ENCODE data around the gene TMEM35B. TPM values are rescaled to one million over a fixed set of nuclear protein-coding genes. Genes with fewer than 3 reads are reported as not detected.
"Not testable (repeated sequence)": the region's sequence is repeated elsewhere in the genome, so short reads cannot be mapped to it uniquely, and the experiment has no call there.

Gene TMEM35B
- total RNA-seq, 1 experiment from 2014 or later = 18.7 TPM

DNA sequence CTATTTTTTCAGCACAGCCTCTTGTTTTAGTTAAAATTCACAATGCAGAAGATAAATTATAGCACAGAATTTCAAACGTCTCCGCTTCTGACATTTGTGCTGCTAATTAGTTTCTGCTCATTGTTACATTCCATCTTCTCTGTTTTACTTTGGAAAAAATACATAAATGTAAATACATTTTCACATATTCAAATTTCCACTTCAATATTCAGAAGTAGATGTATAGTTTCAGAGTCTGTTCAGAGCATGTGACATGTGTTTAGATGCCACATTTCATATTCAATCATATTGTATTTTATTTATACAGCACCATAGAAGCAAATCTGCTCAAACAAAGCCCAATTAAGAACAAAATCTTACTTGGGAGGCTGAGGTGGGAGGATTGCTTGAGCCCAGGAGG lies 19.6 kb downstream of the TMEM35B start:
- TF ChIP-seq, protein P1, sequence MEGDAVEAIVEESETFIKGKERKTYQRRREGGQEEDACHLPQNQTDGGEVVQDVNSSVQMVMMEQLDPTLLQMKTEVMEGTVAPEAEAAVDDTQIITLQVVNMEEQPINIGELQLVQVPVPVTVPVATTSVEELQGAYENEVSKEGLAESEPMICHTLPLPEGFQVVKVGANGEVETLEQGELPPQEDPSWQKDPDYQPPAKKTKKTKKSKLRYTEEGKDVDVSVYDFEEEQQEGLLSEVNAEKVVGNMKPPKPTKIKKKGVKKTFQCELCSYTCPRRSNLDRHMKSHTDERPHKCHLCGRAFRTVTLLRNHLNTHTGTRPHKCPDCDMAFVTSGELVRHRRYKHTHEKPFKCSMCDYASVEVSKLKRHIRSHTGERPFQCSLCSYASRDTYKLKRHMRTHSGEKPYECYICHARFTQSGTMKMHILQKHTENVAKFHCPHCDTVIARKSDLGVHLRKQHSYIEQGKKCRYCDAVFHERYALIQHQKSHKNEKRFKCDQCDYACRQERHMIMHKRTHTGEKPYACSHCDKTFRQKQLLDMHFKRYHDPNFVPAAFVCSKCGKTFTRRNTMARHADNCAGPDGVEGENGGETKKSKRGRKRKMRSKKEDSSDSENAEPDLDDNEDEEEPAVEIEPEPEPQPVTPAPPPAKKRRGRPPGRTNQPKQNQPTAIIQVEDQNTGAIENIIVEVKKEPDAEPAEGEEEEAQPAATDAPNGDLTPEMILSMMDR (IDR thresholded peaks at IDR 0.05; ENCODE audit: unreplicated experiment) = no peak
- POLR2A ChIA-PET = no interaction called here
- no peak for DNase-seq (ENCODE audit: unreplicated experiment)
- Mint-ChIP-seq H3K27me3 (ENCODE audit: insufficient read depth, unreplicated experiment) (peaks cover 11% of the 10 kb centered on the region), H3K36me3 (ENCODE audit: insufficient read depth, unreplicated experiment) (no peaks in the 10 kb centered on the region), H3K4me3 (ENCODE audit: unreplicated experiment) (no peak overlapping the region), H3K27ac (ENCODE audit: low read depth, unreplicated experiment) (no peak overlapping the region), H3K4me1 (ENCODE audit: insufficient read depth, unreplicated experiment) (no peaks in the 10 kb centered on the region), H3K9me3 (ENCODE audit: unreplicated experiment) (no peaks in the 10 kb centered on the region)
- CTCF ChIA-PET = no interaction called here
- BruUV-seq (replicated peaks) = no TSS peak
- intact Hi-C loops (cut with micrococcal nuclease) = no loop called here

- intact Hi-C loops (cut with micrococcal nuclease) = no loop called here
- no peaks in the 10 kb centered on the region for H3K9me3 Mint-ChIP-seq (ENCODE audit: unreplicated experiment)
- TF ChIP-seq, protein P1 (IDR thresholded peaks at IDR 0.05; ENCODE audit: unreplicated experiment) = no peak
- no peak for DNase-seq (ENCODE audit: unreplicated experiment)
- H3K4me3 Mint-ChIP-seq (ENCODE audit: unreplicated experiment) = no peak overlapping the region
- peaks cover 32% of the 10 kb centered on the region for H3K27me3 Mint-ChIP-seq (ENCODE audit: insufficient read depth, unreplicated experiment)
- POLR2A ChIA-PET = no interaction called here
- BruUV-seq (replicated peaks) = no TSS peak
- no peaks in the 10 kb centered on the region for H3K36me3 Mint-ChIP-seq (ENCODE audit: insufficient read depth, unreplicated experiment)
- H3K4me1 Mint-ChIP-seq (ENCODE audit: insufficient read depth, unreplicated experiment) = no peaks in the 10 kb centered on the region
- CTCF ChIA-PET = no interaction called here
- no peak overlapping the region for H3K27ac Mint-ChIP-seq (ENCODE audit: low read depth, unreplicated experiment)
Observed at GRCh38 chr1:34950428-34950827, 34.7 kb downstream of the TMEM35B start.

GRCh38 chr1:34948739-34949138 lies 36.4 kb downstream of the TMEM35B start:
- CTCF ChIA-PET; H3K27ac Mint-ChIP-seq (ENCODE audit: low read depth, unreplicated experiment); H3K36me3 Mint-ChIP-seq (ENCODE audit: insufficient read depth, unreplicated experiment); BruUV-seq (replicated peaks); POLR2A ChIA-PET; DNase-seq (ENCODE audit: unreplicated experiment); H3K4me1 Mint-ChIP-seq (ENCODE audit: insufficient read depth, unreplicated experiment); H3K4me3 Mint-ChIP-seq (ENCODE audit: unreplicated experiment); intact Hi-C loops (cut with micrococcal nuclease); H3K9me3 Mint-ChIP-seq (ENCODE audit: unreplicated experiment): not testable (repeated sequence)
- peaks cover 31% of the 10 kb centered on the region for H3K27me3 Mint-ChIP-seq (ENCODE audit: insufficient read depth, unreplicated experiment)

DNA sequence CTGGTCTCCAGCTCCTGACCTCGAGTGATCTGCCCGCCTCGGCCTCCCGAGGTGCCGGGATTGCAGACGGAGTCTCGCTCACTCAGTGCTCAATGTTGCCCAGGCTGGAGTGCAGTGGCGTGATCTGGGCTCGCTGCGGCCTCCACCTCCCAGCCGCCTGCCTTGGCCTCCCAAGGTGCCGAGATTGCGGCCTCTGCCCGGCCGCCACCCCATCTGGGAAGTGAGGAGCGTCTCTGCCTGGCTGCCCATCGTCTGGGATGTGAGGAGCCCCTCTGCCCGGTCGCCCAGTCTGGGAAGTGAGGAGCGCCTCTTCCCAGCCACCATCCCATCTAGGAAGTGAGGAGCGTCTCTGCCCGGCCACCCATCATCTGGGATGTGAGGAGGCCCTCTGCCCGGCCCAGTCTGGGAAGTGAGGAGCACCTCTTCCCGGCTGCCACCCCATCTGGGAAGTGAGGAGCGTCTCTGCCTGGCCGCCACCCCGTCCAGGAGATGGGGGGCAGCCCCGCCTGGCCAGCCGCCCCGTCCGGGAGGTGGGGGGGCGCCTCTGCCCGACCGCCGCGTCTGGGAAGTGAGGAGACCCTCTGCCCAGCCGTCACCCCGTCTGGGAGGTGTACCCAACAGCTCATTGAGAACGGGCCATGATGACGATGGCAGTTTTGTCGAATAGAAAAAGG lies 37.4 kb downstream of the TMEM35B start:
- peaks cover 34% of the 10 kb centered on the region for H3K27me3 Mint-ChIP-seq (ENCODE audit: insufficient read depth, unreplicated experiment)
- DNase-seq (ENCODE audit: unreplicated experiment); BruUV-seq (replicated peaks); H3K4me3 Mint-ChIP-seq (ENCODE audit: unreplicated experiment); H3K27ac Mint-ChIP-seq (ENCODE audit: low read depth, unreplicated experiment); H3K9me3 Mint-ChIP-seq (ENCODE audit: unreplicated experiment); H3K4me1 Mint-ChIP-seq (ENCODE audit: insufficient read depth, unreplicated experiment); H3K36me3 Mint-ChIP-seq (ENCODE audit: insufficient read depth, unreplicated experiment); CTCF ChIA-PET; intact Hi-C loops (cut with micrococcal nuclease); POLR2A ChIA-PET: not testable (repeated sequence)

DNA sequence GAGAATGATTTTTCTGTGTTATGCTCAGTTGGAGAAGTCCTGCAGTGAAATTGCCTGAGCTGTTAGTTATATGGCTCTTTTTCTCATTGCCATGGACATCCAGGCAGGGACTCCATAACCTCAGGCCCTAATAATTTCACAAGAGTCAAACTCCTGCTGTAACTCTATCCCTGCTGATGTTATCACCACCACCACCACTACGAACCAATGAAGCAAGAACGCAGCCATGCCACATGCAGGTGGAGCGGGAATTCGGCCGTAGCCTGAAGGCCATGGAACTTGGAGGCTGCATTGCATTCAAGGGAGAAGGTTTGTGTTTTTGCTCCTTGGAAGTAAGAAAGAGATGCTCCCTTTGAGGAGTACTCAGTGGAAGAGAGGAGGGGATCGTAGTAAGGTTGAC lies 38.9 kb downstream of the TMEM35B start:
- H3K4me3 Mint-ChIP-seq (ENCODE audit: unreplicated experiment) = no peak overlapping the region

GRCh38 chr1:34941798-34942197 lies 43.3 kb downstream of the TMEM35B start:
- H3K36me3 Mint-ChIP-seq (ENCODE audit: insufficient read depth, unreplicated experiment); intact Hi-C loops (cut with micrococcal nuclease); H3K4me3 Mint-ChIP-seq (ENCODE audit: unreplicated experiment); H3K4me1 Mint-ChIP-seq (ENCODE audit: insufficient read depth, unreplicated experiment); POLR2A ChIA-PET; CTCF ChIA-PET; H3K9me3 Mint-ChIP-seq (ENCODE audit: unreplicated experiment); BruUV-seq (replicated peaks); DNase-seq (ENCODE audit: unreplicated experiment); H3K27ac Mint-ChIP-seq (ENCODE audit: low read depth, unreplicated experiment): not testable (repeated sequence)
- peaks cover 44% of the 10 kb centered on the region for H3K27me3 Mint-ChIP-seq (ENCODE audit: insufficient read depth, unreplicated experiment)

More for the DNA sequence above, 38.9 kb downstream of the TMEM35B start:
- H3K27ac Mint-ChIP-seq (ENCODE audit: low read depth, unreplicated experiment) = no peak overlapping the region
- H3K9me3 Mint-ChIP-seq (ENCODE audit: unreplicated experiment) = no peaks in the 10 kb centered on the region
- ChIA-PET POLR2A (no interaction called here), CTCF (no interaction called here)
- intact Hi-C loops (cut with micrococcal nuclease) = no loop called here
- peaks cover 38% of the 10 kb centered on the region for H3K27me3 Mint-ChIP-seq (ENCODE audit: insufficient read depth, unreplicated experiment)
- no TSS peak for BruUV-seq (replicated peaks)
- no peaks in the 10 kb centered on the region for H3K36me3 Mint-ChIP-seq (ENCODE audit: insufficient read depth, unreplicated experiment)
- TF ChIP-seq, protein P1 (IDR thresholded peaks at IDR 0.05; ENCODE audit: unreplicated experiment) = no peak
- no peak for DNase-seq (ENCODE audit: unreplicated experiment)
- no peaks in the 10 kb centered on the region for H3K4me1 Mint-ChIP-seq (ENCODE audit: insufficient read depth, unreplicated experiment)
